SHP77 (cell line): ENCODE measurements around the gene PCDH9.
A peak's percentile ranks its signal among the peaks of the same experiment; 100 is the strongest.
"Not testable (repeated sequence)": the region's sequence is repeated elsewhere in the genome, so short reads cannot be mapped to it uniquely, and the experiment has no call there.

Experiments
- DNase-seq, 2 experiments: peaks; one replicate each; lab custom pipeline; 2025; lab: John Stamatoyannopoulos, UW

The PCDH9 gene

DNA sequence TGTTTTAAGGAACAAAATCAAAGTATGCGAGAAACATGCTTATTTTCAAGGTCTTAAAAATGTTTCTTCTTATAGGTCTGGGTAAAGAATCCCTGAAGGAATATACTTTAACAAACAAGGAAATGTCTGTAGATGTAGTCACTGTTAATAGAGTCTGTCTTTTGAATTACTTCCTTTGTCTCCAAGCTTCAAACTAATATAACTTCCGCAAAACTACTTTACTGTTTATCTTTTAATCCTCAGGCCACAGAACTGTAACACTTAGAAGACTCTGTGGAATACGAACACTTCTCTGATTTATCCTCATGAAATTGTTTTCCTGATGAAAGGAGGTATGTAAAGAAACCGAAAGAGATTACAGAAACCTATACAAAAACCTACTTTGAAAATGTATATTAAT is 316.0 kb downstream of the PCDH9 start:
- DNase-seq, result no peak

DNA sequence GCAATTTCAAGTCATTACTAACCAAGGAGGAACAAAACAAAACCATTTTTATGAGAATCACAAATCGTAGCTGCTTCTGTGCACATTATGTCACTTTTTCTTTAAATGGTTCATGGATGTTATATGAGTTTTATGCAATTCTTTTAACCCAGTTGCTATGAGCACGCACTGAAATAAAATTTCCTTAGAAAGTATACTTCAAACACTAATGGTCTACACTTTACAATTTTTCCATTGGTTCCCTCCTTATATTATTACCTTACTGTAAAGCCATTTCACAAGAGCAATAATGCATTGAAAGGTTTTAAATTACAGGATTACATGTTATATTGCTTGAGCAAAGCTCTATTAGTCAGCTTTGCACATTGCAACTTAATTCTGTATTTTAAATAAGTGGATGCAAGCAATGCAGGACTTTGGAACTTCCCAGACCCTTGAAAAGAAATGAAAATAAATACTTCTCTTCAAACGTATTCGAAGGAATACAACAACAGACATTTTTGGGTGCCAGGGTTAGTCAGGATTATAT is 318.7 kb downstream of the PCDH9 start:
- DNase-seq, result no peak

DNA sequence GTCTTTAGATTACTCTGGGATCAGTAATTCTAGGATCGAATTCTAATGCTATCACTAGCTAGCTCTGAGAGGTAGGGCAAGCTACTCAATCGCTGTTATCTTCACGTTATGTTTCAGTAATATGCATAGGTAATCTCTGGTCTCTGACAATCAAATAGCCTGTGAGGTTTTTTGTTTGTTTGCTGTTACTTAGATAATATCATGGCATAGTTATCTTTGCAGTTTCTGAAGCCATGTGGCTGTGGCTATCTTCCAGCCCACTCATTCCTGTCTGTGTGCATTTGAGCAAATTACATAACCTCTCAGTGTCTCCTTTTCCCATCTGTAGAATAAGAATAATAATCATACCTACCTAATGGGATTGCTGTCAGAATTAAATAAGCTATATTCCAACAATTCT is 330.2 kb downstream of the PCDH9 start:
- DNase-seq, result no peak

DNA sequence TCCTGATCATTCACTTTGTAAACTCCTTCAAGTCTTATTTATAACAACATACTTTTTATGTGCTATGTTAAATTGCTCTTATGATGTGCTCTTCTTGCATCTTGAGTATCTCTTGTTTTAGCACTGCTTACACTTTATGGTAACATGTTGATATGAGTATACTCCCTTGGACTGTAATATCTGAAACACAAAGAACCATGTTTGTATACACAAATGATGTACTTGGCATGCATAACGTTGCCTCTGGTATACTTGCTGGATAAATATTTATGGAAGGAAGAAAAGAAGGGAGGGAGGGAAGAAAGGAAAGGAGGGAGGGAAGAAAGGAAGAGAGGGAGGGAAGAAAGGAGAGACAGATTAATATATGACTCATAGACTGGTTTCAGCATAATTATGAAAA is 333.2 kb downstream of the PCDH9 start:
- DNase-seq, result no peak

DNA sequence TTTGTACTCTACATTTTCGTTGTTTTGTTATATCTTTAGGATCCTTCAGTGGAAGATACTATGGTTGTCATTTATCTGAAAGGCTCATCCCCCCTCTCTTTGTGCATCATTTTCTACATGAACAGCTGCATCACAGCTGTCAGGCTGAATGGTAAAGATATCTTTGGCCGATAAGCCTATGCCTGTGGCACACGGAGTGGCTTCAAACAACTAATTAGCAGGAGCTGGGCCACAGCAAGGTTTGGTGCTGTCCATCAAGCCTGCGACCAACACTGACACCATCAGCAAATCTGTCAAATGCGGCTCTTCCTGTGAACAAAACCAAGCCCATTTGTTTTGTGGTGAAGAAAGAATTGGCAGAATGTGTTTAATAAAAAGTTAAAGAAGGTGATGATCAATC is 334.4 kb downstream of the PCDH9 start:
- DNase-seq, result no peak

DNA sequence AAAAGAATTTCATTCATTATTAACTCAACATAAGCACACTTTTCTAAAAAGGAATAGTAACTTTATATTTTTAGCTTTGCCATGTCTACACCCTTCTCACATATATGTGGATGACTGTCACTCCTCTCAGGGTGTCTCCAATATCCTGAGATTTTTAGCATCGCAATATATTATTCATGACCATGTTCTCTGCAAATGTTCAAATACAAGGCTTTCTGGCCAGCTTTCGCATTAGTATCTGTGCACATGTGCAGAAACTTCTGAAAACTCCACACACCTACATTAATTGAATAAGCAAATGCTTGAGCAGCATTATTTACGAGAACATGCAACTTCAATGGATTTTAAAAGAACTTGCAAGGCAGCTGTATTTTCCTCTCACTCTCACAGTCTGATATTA is 334.8 kb downstream of the PCDH9 start:
- DNase-seq, result no peak

DNA sequence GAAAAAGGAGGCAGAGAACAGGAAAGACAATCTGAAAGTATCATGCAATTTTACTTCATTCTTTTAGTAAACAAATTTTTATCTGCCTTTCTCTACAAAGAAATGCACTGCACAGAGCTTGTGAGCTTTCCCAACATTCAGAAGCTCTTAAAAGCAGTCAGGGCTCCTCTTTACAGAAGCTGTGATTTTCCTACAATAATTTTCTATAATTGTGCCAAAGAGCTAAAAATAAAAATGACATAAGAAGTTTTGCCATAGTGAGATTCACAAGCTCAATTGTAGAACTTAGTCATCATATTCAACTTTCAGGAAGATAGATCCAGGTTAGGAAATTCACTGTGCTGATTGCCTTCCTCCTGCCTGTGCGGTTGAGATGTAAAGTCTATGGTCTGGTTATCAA is 341.4 kb downstream of the PCDH9 start:
- DNase-seq, result no peak

DNA sequence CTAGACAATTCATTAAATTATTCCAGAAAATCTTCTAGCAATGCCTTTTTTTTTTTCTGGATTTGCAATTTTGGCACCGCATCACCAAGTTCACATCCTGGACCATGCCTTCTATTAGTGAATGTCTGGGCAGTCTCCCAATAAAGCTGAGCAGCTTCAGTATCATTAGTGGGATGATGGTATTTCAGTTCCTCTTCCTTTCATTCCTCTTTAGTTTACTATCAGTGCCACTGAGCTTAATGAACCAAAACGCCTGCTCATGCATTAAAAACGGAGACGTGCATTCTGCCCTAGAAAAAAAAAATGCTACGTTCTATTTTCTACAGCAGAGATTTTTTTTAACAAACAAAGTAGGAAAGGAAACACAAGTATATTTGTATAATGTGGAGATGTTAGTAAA is 343.0 kb downstream of the PCDH9 start:
- DNase-seq, result peak; percentile 1 to 21

DNA sequence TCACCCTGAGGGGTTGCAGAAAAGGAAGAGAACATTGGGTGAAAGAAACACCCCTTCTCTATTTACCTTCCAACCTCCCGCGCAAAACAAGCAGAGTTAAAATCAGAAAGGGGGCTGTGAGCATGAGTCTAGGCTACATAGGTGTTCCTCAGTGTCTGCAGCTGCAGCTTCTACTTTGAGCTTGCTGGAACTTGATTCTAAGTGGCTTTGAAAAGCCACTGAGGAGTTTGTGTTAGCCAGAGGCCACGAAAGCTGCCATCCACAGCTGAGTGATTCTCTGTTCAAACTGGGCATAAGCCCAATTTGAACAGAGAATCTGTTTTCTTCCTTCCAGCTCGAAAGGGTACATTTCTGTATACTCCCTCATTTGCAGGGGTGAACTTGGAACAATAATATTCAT is 343.9 kb downstream of the PCDH9 start:
- peak; percentile 53 to 54 for DNase-seq

DNA sequence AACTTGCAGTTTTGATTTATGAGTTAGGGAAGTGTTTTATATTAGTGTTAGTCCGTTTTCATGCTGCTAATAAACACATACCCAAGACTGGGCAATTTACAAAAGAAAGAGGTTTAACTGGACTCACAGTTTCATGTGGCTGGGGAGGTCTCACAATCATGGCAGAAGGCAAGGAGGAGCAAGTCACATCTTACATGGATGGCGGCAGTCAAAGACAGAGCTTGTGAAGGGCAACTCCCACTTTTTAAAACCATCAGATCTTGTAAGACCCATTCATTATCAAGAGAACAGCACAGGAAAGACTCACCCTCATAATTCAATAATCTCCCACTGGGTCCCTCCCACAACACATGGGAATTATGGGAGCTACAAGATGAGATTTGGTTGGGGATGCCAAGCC is 349.0 kb downstream of the PCDH9 start:
- DNase-seq, result not testable (repeated sequence)

DNA sequence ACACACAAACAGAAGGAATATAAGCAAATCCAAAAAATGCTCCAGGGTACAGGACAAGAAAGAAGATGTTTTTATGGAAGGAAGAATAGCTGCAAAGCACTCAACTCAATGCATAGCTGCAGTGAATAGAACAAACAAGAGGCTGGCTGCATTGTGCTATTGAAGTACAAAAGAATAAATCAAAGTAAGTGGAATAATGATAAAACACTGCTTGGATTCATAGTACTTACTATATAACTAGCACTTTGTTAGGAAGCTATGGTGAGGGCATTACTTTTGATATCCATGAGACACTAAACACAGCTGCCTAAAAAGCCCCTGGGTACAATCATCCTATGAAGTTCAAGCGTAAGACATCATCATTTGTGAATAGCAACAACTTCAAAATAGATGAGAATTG is 350.1 kb downstream of the PCDH9 start:
- DNase-seq, result no peak

DNA sequence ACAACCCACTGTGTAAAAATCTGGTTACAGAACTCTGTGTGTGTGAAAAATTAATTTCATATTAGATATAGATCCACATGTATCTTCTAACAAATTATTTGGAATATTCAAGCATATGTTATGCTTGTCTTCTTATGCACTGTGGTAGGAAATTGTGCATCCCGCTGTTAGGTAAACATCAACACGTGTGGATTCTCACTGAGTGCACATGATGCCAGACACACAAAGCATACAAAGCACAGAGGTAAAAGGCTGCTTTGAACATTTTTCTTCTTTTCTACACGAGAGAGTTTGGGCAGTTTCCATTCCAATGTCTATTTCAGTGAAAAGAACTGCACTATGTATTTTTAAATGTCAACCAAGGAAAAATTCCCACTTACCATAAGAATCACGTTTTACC is 354.9 kb downstream of the PCDH9 start:
- no peak for DNase-seq

DNA sequence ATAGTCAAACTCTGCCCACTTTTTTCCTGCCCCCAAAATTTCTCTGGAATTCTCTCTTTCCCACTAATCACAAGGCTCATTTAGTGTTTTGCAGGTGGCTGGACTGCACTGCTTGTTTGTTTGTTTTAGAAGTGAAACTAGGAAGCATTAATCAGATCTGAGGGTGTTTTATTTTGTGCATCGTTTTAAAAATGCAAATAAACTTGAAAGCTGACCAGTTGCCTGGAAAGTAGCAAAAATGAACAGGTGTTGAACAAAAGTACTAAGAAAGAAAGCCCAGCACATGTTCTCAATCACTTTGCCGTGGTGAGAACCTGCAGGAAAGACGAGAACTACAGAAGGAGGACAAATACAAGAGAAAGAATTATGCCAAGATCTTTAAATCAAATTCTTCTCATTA is 365.5 kb downstream of the PCDH9 start:
- DNase-seq, result no peak

DNA sequence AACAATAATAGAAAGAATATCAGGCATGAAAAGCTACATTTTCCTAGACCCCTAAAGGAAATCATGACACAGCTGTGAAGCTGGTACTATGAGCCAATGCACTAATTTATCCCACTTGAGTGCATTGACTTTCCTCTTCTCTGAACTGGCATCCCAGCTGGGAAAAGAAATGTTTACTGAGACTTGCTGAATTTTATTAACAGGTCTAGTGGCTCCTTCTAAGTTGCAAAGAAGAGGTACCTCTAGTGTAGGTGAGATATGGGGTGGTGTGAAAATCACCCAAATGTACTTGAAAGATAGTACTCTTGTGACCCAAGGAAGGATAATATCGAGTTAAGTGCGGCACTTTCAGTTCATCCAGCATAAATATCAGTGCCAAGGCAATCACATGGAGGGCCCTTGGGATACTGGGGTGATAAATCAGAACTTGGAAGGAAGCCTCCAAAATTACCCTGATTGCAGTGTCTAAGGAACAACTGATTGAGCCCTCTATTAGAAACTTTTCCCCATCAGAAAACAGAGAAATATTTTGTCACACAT is 369.2 kb downstream of the PCDH9 start:
- no peak for DNase-seq

DNA sequence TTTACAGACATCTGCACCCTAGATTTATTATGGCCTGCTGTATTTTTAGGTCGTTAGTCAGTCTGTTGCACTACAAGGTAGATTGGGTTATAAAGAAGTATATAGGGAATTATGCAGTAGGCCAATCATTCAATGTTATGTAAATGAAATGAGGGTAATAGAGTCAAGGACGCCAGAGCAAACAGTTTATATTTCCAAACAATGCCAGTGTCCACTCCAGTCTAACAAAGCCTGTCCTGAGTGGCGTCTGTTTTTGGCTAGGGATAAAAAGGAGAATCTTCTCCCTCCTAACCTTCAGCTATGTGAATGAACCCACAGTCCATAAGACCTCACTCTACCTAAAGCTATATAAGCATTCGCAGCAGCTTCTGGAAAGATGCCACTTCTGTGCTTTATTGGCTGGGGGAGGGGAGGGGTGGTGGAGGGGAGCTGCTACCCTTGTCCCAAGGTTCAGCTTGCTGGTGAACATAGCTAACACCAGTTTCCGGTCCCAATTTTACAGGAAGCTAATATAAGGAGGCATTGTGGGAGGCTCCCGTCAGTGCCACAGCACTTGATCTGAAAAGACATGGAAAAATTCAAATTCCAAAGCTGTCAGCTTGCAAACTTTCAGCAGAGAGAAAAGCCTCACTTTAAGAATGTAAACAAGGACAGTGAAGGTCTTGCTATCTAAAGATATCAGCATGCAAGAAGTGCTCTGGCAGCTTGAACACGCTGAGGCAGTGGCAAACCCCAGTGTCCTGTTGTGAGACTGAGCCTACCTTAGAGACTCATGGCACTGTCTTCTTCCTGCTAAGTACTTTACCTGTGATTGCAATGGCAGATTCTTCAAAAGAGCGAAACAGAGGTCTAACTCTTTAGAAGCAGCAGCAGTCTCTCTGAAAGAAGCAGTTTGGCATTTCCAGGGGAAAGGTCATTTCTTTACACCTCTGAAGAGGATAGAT is 369.9 kb downstream of the PCDH9 start:
- peak in 1 of 2 experiments; percentile 59 for DNase-seq

DNA sequence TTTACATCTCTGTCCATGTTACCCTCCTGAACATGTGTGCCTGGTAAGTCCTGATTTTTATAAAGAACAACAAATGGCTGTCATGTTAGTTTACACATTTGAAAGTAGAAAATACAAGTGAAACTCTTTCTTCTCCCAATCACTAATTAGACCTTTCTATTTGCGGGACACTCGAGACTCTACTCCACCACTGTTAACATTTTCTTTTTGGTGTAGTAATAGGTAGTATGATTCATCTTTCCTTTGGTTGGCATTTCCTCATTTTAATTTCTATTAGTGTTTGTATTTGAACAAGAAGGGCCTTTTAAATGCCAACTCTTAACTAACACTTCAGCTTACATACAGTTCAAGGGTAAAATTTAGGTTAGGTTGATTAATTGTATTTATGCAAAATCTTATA is 371.1 kb downstream of the PCDH9 start:
- DNase-seq, result no peak

DNA sequence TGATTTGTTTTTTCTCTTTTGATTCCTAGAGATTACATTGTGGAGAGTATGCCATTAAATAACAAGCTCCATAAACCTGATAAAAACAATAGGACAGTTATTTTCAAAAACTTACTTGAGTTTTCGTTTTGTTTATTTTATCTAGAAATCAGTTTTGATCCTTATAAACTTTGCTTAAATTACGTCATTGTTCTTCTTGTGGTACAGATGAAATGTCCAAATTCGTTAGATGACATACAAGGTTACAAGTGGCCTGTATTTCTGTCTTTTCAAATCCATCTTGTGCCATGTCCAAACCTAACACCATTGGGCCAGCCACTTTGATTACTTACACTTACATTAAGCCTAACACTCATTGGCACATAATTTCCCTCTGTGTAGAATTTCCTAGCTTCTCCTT is 372.0 kb downstream of the PCDH9 start:
- DNase-seq, result no peak

DNA sequence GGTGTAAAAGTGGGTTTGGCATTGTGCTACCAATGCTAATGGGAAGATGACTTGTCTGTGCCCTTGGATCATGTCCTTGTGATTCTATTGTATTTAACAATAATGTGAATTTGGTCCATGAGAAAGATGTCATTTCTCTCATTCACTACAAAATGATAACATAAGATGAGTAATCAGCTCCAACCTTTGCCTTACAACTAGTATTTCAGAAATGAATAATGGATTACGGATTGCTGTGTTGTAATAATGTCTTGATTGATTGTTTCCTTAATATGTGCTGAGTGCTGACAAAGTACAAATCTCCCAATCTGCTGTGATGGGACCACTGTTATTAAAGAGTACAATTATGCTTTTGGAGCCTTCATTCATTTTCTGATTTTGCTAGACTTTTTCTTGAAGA is 375.0 kb downstream of the PCDH9 start:
- no peak for DNase-seq

DNA sequence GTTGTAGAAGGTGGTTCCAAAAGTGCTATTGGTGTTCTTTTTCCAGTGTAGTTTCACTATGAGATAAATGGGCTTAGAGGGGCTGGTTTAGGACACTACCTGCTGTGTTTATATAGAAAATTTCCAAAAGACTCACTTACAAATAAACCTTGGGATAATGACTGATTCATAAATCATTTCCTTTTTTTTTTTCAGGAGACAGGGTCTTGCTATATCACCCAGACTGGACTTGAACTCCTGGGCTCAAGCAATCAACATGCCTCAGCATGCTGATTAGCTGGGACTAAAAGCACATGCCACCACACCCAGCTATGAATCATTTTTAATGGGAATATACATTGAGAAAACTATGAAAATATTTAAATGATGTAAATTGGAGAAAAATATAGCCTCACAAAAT is 376.6 kb downstream of the PCDH9 start:
- DNase-seq, result no peak

DNA sequence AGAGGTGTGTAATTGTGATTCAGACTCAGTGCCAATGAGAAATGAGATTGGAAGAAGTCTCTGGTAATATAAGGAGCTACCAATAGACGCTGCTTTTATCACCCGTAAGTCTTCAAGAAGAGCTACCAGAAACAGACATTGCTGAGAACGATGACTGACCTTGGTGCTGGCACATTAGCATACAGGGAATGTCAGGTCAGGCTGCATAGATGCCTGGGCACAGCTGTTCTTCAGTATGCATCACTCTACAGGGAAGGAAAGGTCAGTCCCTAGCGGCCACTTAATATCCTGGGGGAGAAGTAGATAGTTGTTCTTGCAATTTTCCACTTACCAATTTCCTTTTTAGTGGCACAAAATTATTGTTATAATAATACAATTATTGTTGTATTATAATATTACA is 380.4 kb downstream of the PCDH9 start:
- DNase-seq, result no peak

DNA sequence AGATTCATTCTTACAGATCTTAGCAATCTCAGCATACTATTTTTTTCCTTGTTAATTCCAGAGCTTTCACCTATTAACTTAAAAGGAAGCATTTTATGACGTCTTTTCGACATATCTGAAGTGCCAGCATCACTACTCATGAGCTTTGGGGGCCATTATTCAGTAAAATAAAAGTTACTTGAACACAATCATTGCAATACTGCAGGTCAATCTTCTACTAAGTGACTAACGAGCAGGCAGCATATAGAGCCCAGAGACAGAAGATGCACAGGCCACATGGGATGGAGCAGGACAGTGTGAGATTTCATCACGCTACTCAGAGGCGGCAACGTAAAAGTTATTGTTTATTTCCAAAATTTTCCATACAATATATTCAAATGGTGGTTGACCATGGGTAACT is 382.6 kb downstream of the PCDH9 start:
- no peak for DNase-seq

DNA sequence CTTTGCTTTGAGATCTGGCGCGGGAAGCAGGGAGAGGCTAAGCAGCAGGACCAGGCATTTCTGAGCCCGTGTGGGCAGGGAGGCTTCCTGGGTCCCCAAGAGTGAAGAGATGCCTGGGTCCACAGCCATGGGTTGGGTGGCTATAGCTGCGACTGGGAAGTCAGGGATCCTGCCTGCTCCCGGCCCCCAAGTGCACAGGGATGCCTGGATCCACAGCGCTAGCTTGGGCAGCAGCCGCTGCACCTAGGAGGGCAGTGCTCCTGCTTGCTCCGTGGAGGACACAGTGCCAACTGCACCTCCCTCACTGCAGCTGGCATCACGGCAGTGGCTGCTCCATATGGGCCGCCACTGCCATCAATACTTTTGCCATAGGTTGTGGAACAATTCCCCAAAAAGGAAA is 384.7 kb downstream of the PCDH9 start:
- no peak for DNase-seq

DNA sequence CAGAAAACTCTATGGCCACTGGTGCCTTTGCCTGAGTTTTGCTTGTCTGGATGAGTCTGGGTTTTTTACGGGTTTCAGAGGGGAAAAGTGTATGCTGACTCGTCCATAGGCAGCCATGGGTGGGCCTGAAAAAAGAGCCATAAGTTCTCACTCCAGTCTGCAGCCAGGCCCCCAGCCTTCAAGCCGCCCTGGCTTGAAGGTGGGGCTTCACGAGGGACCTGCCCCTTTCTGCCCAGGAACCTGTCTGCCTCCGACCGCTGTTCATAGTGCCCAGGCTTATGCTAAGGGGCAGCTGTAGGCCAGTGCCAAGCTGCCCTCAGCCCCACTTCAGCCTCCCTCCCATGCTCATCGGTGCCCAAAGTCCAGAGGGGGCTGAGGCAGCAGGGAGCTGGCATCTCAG is 385.2 kb downstream of the PCDH9 start:
- DNase-seq, result no peak

DNA sequence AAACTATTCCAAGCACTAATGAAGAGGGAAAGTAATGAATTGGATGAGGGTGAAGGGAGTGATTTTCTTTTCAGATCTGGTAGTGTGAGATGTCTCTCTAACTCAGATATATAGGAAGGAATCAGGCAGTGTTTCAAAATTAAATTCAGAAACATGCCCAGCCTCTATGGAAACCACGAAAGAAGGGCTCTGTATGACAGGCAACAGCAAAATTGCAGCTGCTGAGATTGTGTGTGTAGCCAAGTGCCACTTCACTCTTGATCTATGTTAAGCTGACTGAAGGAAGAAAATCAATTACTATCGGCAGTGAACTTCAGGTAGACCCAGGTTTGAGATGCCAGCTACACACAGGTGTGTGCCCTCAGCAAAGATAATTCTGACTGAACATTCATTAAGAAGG is 387.4 kb downstream of the PCDH9 start:
- peak; percentile 13 to 34 for DNase-seq
